Dermis microvascular lymphatic vessel endothelial cell (primary cell): ENCODE results near the gene MRPL40. TPM values are rescaled to one million over a fixed set of nuclear protein-coding genes. Genes with fewer than 3 reads are reported as not detected.
"Not testable (repeated sequence)": the region's sequence is repeated elsewhere in the genome, so short reads cannot be mapped to it uniquely, and the experiment has no call there.

Experiments
- DNase-seq, 2 donors: peaks; one replicate each; pipeline versions ENCODE4 v3.0.0 to v3.0.0-alpha.2; 2010; ENCODE audit warnings: low read depth in 2 of 2
- total RNA-seq: library from RNA; depleted of rRNA; stranded (reverse); fragments of >200 nt; gene quantifications from 2 replicates; pipeline ENCODE4 v1.2.1, GENCODE V29; 2014

The MRPL40 gene
- total RNA-seq, 1 donor from 2014 or later: 27.7 TPM

DNA sequence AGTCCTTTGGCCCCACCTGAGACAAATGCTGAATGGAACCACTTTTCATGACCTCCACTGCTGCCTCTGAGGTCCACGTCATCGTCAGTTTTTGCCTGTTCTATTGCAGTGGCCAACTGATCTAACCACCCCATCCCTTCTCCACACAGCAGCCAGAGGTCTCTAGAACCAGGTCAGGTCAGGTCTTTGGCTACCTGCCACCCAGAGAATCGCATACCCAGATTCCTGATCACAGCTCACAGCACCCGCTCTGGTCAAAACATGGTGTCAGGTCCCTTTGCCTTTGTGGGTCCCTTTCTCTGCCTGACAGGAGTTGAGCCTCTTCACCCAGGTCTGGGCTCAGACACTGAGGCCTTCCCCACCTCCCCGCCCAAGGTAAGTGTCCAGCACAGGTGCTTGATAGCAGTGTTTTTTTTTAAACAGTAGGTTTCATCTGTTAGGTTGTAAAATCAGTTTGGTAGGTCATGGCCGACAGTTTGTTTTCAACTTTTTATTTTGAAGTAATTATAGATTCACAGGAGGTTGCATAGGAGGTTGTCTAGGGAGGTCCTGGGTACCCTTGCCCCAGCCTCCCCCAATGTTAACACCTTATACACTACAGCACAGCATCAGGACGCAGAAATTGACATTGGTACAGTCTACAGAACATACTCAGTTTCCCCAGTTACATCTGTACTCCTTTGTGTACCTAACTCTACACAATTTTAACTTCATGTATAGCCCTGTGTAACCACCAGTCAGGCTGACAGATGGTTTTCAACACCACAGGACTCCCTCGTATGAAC is 8.3 kb downstream of the MRPL40 start:
- DNase-seq: no peak

- no peak for DNase-seq
These were observed 9.8 kb downstream of the MRPL40 start for GRCh38 chr22:19442166-19442565.

GRCh38 chr22:19443544-19444211 is 11.3 kb downstream of the MRPL40 start:
- no peak for DNase-seq

GRCh38 chr22:19445279-19445982 is 13.1 kb downstream of the MRPL40 start:
- not testable (repeated sequence) for DNase-seq

DNA sequence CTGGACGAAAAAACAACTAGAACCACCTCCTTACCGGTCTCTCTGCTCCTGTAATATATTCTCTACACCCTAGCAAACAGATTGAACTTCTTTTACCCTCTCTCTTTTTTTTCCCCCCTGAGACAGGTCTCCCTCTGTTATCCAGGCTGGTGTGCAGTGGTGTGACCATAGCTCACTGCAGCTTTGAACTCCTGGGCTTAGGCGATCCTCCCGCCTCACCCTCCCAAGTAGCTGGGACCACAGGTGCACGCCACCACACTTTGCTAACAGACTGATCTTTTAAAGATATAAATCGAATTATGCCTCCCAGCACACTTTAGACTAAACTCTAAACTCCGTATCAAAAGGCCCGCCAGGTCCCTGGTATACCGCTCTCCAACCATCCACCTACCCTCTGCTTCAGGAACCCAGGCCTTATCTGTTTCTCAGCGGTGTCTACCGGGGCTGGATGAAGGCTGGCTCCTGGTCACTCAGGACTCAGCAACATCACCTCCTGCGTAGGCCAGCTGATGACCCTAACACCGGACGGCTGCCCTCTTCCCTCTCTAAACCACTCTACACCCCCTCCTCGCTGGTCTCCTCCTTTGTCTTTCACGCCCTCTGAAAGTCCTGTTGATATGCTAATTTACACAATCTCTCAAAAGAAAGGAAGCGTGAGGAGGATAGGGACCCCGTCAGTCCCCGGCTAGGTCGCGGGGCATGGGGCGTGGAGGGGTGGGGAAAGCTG is 14.4 kb downstream of the MRPL40 start:
- peak in 1 of 2 donors; percentile 33 for DNase-seq

GRCh38 chr22:19447330-19448075 is 15.2 kb downstream of the MRPL40 start, which contains the start of gene C22orf39:
Gene C22orf39, minus strand, starts transcription at chr22:19447711. Its CDS starts 23 bp downstream, at chr22:19447688.
- DNase-seq: peak; percentile 82 to 96

- DNase-seq: peak in 1 of 2 donors; percentile 24
These were observed 15.8 kb downstream of the MRPL40 start for GRCh38 chr22:19448076-19448607.

GRCh38 chr22:19448739-19449421 is 16.5 kb downstream of the MRPL40 start:
- no peak for DNase-seq

GRCh38 chr22:19449422-19449767 is 17.1 kb downstream of the MRPL40 start:
- no peak for DNase-seq

GRCh38 chr22:19450363-19451175 is 18.2 kb downstream of the MRPL40 start:
- DNase-seq: no peak

- no peak for DNase-seq
These were observed 19.2 kb downstream of the MRPL40 start for GRCh38 chr22:19451570-19451969.

DNA sequence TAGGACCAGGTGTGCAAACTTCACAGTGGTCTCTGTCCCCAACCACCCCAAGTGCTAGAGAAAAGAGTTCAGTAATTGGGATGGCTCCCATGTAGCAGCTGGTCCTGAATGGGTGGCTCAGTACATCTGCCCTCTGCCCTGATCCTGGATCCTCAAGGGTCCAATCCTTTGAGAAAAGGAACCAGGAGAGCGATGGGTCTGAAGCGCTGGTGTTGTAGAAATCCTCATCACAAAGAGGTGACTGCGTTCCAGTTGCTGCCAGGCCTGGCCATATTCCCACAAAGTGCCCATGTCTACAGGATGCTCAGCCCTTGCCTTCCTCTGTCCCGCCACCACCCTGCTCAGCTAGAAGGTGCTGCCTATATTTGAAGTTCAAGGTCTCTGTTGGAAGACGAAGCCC is 21.4 kb downstream of the MRPL40 start:
- no peak for DNase-seq

DNA sequence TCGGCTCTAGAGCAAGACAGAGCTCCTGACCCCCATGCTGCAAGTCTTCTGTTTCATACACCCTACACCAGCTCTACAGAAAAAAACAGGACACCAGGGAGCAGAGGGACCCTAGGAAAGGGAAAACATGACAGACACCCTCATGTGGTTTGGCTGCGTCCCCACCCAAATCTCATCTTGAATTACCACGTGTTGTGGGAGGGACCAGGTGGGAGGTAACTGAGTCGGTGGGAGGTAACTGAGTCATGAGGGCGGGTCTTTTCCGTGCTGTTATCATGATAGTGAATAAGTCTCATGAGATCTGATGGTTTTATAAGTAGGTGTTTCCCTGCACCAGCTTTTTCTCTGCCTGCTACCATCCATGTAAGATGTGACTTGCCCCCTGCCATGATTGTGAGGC is 21.8 kb downstream of the MRPL40 start:
- DNase-seq: no peak

- DNase-seq: no peak
These were observed 22.7 kb downstream of the MRPL40 start for GRCh38 chr22:19455033-19455432.

DNA sequence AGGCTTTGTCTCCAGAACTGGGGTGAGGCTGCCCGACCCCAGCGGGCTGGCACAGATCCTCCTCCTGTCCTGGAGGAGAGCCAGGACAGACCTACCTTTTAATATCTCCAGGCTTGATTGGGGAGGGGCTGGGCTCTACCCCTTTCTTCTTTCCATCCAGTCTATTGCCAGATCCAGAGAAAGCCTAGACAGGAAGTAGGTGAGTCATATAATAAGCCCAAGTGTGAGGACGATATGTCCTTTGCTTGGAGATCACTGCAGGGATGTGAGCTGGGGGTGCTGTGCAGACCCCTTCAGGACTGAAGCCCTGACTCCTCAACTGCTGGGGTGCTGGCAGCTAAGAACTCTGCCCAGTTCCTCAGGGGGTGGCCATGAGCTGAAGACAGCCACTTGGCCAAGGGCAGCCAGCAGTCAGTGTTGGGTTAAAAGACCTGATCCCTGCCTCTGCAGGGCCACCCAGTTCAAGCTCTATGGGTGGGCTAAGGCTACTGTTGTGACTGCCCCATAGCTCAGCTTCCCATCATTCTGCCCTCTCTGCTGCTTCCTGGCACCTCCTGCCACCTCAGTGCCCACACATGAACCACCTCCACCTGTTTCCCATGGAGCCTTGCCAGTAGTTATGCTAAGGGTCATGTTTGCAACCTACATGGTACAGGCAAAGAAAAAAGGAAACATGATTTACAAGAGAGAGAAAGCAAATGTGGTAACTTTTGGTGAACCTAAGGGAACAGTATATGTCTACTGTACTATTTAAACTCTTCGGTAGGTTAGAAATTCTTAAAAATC is 23.4 kb downstream of the MRPL40 start:
- DNase-seq: peak in 1 of 2 donors; percentile 50

DNA sequence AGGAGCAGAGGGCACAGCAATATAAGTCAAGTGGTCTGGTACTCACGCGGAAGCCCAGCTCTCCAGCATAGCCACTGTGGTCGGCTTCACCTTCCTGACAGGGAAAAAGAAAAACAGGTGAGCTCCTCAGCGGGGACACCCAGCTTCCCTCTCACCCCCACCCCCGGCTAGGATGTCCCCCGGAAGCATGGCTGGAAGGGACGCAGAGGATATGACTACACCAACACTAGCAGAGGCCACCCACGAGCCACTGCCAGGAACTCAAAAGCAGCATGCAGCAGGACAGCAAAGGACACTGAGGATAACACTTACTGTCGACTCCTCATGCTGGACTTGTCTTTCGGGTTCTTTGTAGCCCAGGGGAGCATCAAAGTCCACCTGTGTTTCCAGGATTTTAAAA is 24.2 kb downstream of the MRPL40 start:
- no peak for DNase-seq

DNA sequence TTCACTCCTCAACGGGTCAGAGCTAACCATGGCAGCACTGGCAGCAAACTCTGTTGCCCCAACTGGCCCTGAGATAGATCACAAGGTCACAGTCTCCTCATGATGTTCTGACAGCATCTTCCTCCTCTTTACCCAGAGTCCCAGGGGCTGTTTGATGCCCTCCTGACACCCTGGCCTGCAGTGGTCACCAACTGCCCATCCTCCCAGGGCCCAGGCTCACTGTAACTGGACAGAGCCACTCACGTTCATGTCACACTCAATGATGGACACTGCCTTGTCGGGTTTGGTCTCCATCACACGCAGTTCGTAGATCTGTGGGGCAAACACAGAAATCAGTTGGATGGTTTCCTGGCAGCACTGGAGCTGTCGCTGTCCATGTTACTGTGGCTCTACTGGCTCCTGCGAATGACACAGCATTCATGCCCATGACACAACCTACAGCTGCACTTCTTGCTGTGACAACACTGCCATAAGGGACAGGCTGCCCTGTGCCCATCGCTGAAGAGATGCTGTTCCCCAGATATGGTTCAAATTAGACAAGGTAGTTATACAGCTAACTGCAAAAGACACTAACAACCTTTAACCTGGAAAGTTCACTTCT is 25.6 kb downstream of the MRPL40 start:
- no peak for DNase-seq

DNA sequence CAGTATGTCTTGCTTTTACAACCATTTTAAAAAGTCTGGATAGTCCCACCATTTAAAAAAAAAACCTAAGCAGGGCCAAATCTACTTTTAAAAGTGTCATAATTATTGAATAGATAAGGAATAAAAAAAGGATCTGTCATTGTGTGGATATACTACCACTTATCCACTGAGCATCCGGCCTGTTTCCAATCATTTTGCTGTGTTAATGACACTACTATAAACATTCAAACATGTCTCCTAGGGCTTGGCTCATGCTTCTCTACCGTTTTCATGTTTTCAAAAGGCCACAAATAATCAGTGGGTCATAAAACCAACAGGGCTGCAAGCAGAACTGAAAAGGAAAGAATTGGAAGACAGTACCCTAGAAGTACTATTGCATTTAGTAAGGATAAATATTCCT is 27.7 kb downstream of the MRPL40 start:
- DNase-seq: no peak
